ENCODE data around the gene LRP11. TPM values are rescaled to one million over a fixed set of nuclear protein-coding genes. Genes with fewer than 3 reads are reported as not detected.

LRP11 gene
- total and polyA plus RNA-seq, 9 of the 15 experiments (the other 6 are each of a cell fraction or from before 2014, with no cell fraction given): 0.51 to 3.5 (median 2.4) TPM

DNA sequence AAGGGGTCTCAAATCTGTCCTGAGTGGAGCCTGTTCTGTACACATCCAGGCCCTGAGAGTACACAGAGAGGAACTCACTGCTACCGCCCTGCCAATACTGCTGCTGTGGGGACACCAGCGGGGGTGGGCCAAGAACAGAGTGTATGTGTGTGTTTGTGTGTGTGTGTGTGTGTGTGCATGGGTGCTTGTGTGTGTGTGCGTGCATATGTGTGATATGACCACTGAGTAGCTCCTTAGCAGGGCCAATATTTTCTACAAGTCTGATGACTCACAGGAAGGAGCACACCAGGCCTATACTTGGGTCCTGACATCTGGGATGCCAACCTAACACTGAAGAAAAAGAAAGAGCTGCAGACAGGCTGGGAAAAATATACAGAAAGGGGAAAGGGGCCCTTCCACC, 32.3 kb upstream of the LRP11 start:
- TF ChIP-seq, protein P1, sequence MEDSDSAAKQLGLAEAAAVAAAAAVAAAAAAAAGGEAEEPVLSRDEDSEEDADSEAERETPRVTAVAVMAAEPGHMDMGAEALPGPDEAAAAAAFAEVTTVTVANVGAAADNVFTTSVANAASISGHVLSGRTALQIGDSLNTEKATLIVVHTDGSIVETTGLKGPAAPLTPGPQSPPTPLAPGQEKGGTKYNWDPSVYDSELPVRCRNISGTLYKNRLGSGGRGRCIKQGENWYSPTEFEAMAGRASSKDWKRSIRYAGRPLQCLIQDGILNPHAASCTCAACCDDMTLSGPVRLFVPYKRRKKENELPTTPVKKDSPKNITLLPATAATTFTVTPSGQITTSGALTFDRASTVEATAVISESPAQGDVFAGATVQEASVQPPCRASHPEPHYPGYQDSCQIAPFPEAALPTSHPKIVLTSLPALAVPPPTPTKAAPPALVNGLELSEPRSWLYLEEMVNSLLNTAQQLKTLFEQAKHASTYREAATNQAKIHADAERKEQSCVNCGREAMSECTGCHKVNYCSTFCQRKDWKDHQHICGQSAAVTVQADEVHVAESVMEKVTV (CRISPR knock-in tag; IDR thresholded peaks at IDR 0.05): no peak
- no peak for TF ChIP-seq MYNN (IDR thresholded peaks at IDR 0.05)
- TF ChIP-seq MYNN (CRISPR knock-in tag; IDR thresholded peaks at IDR 0.05): no peak
- TF ChIP-seq SPI1 (IDR thresholded peaks at IDR 0.05; ENCODE audit: borderline replicate concordance, low read depth, low read length): no peak
- TF ChIP-seq GTF2F1 (IDR thresholded peaks at IDR 0.05; ENCODE audit: low read depth, low read length): no peak
- no peak for TF ChIP-seq BRF1 (IDR thresholded peaks at IDR 0.05; ENCODE audit: borderline replicate concordance, extremely low read depth, insufficient read length)
- no peak for TF ChIP-seq KLF13 (tag; IDR thresholded peaks at IDR 0.05; ENCODE audit: borderline replicate concordance, low read depth)
- TF ChIP-seq, protein P2, sequence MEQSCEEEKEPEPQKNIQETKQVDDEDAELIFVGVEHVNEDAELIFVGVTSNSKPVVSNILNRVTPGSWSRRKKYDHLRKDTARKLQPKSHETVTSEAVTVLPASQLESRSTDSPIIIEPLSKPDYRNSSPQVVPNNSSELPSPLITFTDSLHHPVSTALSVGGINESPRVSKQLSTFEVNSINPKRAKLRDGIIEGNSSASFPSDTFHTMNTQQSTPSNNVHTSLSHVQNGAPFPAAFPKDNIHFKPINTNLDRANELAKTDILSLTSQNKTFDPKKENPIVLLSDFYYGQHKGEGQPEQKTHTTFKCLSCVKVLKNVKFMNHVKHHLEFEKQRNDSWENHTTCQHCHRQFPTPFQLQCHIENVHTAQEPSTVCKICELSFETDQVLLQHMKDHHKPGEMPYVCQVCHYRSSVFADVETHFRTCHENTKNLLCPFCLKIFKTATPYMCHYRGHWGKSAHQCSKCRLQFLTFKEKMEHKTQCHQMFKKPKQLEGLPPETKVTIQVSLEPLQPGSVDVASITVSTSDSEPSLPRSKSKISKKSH (CRISPR knock-in tag; IDR thresholded peaks at IDR 0.05): no peak
- TF ChIP-seq, protein P3, sequence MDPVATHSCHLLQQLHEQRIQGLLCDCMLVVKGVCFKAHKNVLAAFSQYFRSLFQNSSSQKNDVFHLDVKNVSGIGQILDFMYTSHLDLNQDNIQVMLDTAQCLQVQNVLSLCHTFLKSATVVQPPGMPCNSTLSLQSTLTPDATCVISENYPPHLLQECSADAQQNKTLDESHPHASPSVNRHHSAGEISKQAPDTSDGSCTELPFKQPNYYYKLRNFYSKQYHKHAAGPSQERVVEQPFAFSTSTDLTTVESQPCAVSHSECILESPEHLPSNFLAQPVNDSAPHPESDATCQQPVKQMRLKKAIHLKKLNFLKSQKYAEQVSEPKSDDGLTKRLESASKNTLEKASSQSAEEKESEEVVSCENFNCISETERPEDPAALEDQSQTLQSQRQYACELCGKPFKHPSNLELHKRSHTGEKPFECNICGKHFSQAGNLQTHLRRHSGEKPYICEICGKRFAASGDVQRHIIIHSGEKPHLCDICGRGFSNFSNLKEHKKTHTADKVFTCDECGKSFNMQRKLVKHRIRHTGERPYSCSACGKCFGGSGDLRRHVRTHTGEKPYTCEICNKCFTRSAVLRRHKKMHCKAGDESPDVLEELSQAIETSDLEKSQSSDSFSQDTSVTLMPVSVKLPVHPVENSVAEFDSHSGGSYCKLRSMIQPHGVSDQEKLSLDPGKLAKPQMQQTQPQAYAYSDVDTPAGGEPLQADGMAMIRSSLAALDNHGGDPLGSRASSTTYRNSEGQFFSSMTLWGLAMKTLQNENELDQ (CRISPR knock-in tag; IDR thresholded peaks at IDR 0.05; ENCODE audit: borderline replicate concordance): no peak
- no peak for TF ChIP-seq BDP1 (IDR thresholded peaks at IDR 0.05; ENCODE audit: insufficient read depth, insufficient read length)
- TF ChIP-seq ZNF408 (CRISPR knock-in tag; IDR thresholded peaks at IDR 0.05; ENCODE audit: low read depth): no peak
- TF ChIP-seq ZNF143 (CRISPR knock-in tag; IDR thresholded peaks at IDR 0.05): no peak
- no peak for TF ChIP-seq SAFB2 (IDR thresholded peaks at IDR 0.05; ENCODE audit: borderline replicate concordance, low read depth, low read length, severe bottlenecking)
- TF ChIP-seq KHSRP (IDR thresholded peaks at IDR 0.05): no peak
- TF ChIP-seq MAFF (IDR thresholded peaks at IDR 0.05; ENCODE audit: low read length): no peak
- TF ChIP-seq, protein P4, sequence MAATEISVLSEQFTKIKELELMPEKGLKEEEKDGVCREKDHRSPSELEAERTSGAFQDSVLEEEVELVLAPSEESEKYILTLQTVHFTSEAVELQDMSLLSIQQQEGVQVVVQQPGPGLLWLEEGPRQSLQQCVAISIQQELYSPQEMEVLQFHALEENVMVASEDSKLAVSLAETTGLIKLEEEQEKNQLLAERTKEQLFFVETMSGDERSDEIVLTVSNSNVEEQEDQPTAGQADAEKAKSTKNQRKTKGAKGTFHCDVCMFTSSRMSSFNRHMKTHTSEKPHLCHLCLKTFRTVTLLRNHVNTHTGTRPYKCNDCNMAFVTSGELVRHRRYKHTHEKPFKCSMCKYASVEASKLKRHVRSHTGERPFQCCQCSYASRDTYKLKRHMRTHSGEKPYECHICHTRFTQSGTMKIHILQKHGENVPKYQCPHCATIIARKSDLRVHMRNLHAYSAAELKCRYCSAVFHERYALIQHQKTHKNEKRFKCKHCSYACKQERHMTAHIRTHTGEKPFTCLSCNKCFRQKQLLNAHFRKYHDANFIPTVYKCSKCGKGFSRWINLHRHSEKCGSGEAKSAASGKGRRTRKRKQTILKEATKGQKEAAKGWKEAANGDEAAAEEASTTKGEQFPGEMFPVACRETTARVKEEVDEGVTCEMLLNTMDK (IDR thresholded peaks at IDR 0.05; ENCODE audit: borderline replicate concordance, insufficient read depth, low read depth, low read length, poor library complexity, severe bottlenecking): no peak
- ChIA-PET CTCF (ENCODE audit: low intra/inter-chr PET ratio) (no interaction called here), POLR2A (interaction anchor here (1.0 kb wide), 2 partner anchors 12 to 26 kb away, joined by 3 read pairs; no protein-coding TSS in a partner anchor)
- no peak overlapping the region for H3K27ac ChIP-seq (ENCODE audit: extremely low read depth, low read depth, low read length)
- WGBS (ENCODE audit: insufficient coverage, low coverage, missing lambda C conversion rate): 18% methylated on average over 3 of the region's 3 CpGs
- no peaks in the 10 kb centered on the region for H3K79me2 ChIP-seq (ENCODE audit: control insufficient read depth, insufficient read depth, low read length)
- DNase-seq (ENCODE audit: extremely low read depth in 1 of 4, low spot score in 3 of 4): no peak
- H3K9me3 ChIP-seq (replicated peaks; ENCODE audit: control insufficient read depth, insufficient read depth, low read depth, low read length): no peaks in the 10 kb centered on the region
- no peaks in the 10 kb centered on the region for H3K36me3 ChIP-seq (ENCODE audit: control insufficient read depth, insufficient read depth, low read length)
- FAIRE-seq: no peak
- no peaks in the 10 kb centered on the region for H4K20me1 ChIP-seq (replicated peaks; ENCODE audit: control insufficient read depth, insufficient read depth, low read length)
- H3K4me2 ChIP-seq (ENCODE audit: insufficient read depth, low read length): no peak overlapping the region
- in situ Hi-C loops (cut with MboI) (no loop called here), intact Hi-C loops (cut with micrococcal nuclease) (no loop called here)
- no TSS peak for BruUV-seq (replicated peaks)
- ATAC-seq: no peak; the same call in 2 of the 3 replicates
- H3K4me3 ChIP-seq: no peak overlapping the region
- no peak overlapping the region for H3K9ac ChIP-seq (ENCODE audit: insufficient read depth in 1 of 2, low read depth in 2 of 2, low read length in 2 of 2)
- H3K4me1 ChIP-seq (replicated peaks in 1 of 2; ENCODE audit: control insufficient read depth in 2 of 2, insufficient read depth in 2 of 2, low read length in 2 of 2): no peaks in the 10 kb centered on the region
- H3K27me3 ChIP-seq (ENCODE audit: control insufficient read depth in 2 of 2, insufficient read depth in 2 of 2, low read length in 2 of 2): peaks cover 41 to 66% of the 10 kb centered on the region in 2 experiments
- no peak overlapping the region for H2AFZ ChIP-seq (ENCODE audit: low read depth, low read length)
- no peaks in the 10 kb centered on the region for H3K9me1 ChIP-seq (ENCODE audit: control insufficient read depth, insufficient read depth, low read length)
